PC-9 (cell line): ENCODE data around the gene FRAT2. TPM values are rescaled to one million over a fixed set of nuclear protein-coding genes. Genes with fewer than 3 reads are reported as not detected.

ENCODE experiments used
- BruUV-seq: library from RNA; stranded (reverse); fragments of 400-500 nt; replicated peaks from 2 replicates; lab custom pipeline; 2021; lab: Mats Ljungman, UMichigan
- CTCF ChIA-PET: fragments of 300-600 bp; sonication (Branson Sonifier 250); formaldehyde crosslinking; loops from one replicate; lab custom pipeline; 2022; ENCODE audit warnings: antibody characterized with exemption; lab: Charles Lee
- POLR2A ChIA-PET: fragments of 300-600 bp; sonication (Branson Sonifier 250); formaldehyde crosslinking; loops from one replicate; lab custom pipeline; 2022; ENCODE audit warnings: antibody characterized with exemption; ENCODE audit not compliant: unreplicated experiment; lab: Charles Lee
- DNase-seq, 2 experiments: peaks; one replicate each; pipeline versions ENCODE4 v3.0.0 to v3.0.0-alpha.2; 2015 to 2022; ENCODE audit warnings: mixed read lengths in 1 of 2
- H2AFZ ChIP-seq: fragments of 200-600 bp; sonication (generic); 2 replicates; pipeline ENCODE4 v1.8.1; 2017; ENCODE audit warnings: antibody characterized with exemption
- H3F3A ChIP-seq: fragments of 200-600 bp; sonication (generic); 2 replicates; pipeline ENCODE4 v1.8.1; 2017; ENCODE audit warnings: antibody characterized with exemption, mild to moderate bottlenecking, low read depth; ENCODE audit not compliant: insufficient read depth
- H3K27ac ChIP-seq: fragments of 200-600 bp; sonication (generic); 2 replicates; pipeline ENCODE4 v1.6.1; 2016; ENCODE audit warnings: mixed run types
- H3K27me3 ChIP-seq: fragments of 200-600 bp; sonication (generic); 2 replicates; pipeline ENCODE4 v1.6.1; 2016; ENCODE audit warnings: low read depth, mixed run types; ENCODE audit not compliant: insufficient read depth
- H3K36me3 ChIP-seq: fragments of 200-600 bp; sonication (generic); 2 replicates; pipeline ENCODE4 v1.6.1; 2016; ENCODE audit warnings: low read depth, mixed run types
- H3K4me1 ChIP-seq: fragments of 200-600 bp; sonication (generic); replicated peaks from 2 replicates; pipeline ENCODE4 v1.6.1; 2016; ENCODE audit warnings: mixed run types; ENCODE audit not compliant: insufficient read depth
- H3K4me2 ChIP-seq: fragments of 200-600 bp; sonication (generic); 2 replicates; pipeline ENCODE4 v1.6.1; 2017; ENCODE audit warnings: mixed run types
- H3K4me3 ChIP-seq: fragments of 200-600 bp; sonication (generic); 2 replicates; pipeline ENCODE4 v1.6.1; 2016; ENCODE audit warnings: mixed run types
- H3K79me2 ChIP-seq: fragments of 200-600 bp; sonication (generic); 2 replicates; pipeline ENCODE4 v1.6.1; 2017; ENCODE audit warnings: low read depth, mixed run types
- H3K9me2 ChIP-seq: fragments of 200-600 bp; sonication (generic); 2 replicates; pipeline ENCODE4 v1.8.1; 2017; ENCODE audit warnings: mild to moderate bottlenecking; ENCODE audit not compliant: insufficient read depth
- H3K9me3 ChIP-seq: fragments of 200-600 bp; sonication (generic); 2 replicates; pipeline ENCODE4 v1.8.1; 2016; ENCODE audit warnings: low read depth; ENCODE audit not compliant: insufficient read depth
- H4K20me1 ChIP-seq: fragments of 200-600 bp; sonication (generic); 2 replicates; pipeline ENCODE4 v1.8.1; 2017; ENCODE audit not compliant: insufficient read depth
- CTCF ChIP-seq: fragments of 200-600 bp; sonication (generic); conservative IDR thresholded peaks from 2 replicates; pipeline ENCODE4 v1.6.1; 2017; ENCODE audit warnings: mixed run types, antibody characterized with exemption, mild to moderate bottlenecking, moderate library complexity
- EZH2 ChIP-seq: fragments of 200-600 bp; sonication (generic); IDR thresholded peaks from 2 replicates; pipeline ENCODE4 v1.8.0; 2017; ENCODE audit warnings: antibody characterized with exemption, low read depth
- intact Hi-C: fragments of 100-400 bp; cut with micrococcal nuclease; formaldehyde crosslinking; loops from one replicate; pipeline ENCODE4 v1.10.0; 2022; ENCODE audit not compliant: unreplicated experiment
- total RNA-seq: library from RNA; stranded (reverse); gene quantifications from 2 replicates; pipeline ENCODE4 v1.2.3, GENCODE V29; 2021

Gene FRAT2
- total RNA-seq, 1 experiment from 2014 or later = 11.0 TPM

GRCh38 chr10:97376413-97376812 is 41.9 kb upstream of the FRAT2 start:
- Histone ChIP-seq H3K9me3 (no peaks in the 10 kb centered on the region), H3K27ac (no peak overlapping the region), H3F3A (no peaks in the 10 kb centered on the region), H3K4me1 (no peaks in the 10 kb centered on the region), H4K20me1 (no peaks in the 10 kb centered on the region), H2AFZ (no peak overlapping the region), H3K4me3 (no peak overlapping the region), H3K79me2 (no peaks in the 10 kb centered on the region), H3K36me3 (no peaks in the 10 kb centered on the region; the same call in 1 of the 2 replicates), H3K4me2 (no peak overlapping the region), H3K9me2 (no peaks in the 10 kb centered on the region), H3K27me3 (no peaks in the 10 kb centered on the region)
- TF ChIP-seq CTCF = no peak
- TF ChIP-seq EZH2 = no peak
- DNase-seq = no peak
- BruUV-seq = no TSS peak
- intact Hi-C loops = no loop called here
- ChIA-PET CTCF (no interaction called here), POLR2A (no interaction called here)

- no peak overlapping the region for H2AFZ ChIP-seq
- TF ChIP-seq EZH2 = no peak
- no peak for TF ChIP-seq CTCF
- intact Hi-C loops = no loop called here
- H3K27ac ChIP-seq = no peak overlapping the region
- H3K27me3 ChIP-seq = no peaks in the 10 kb centered on the region
- no peaks in the 10 kb centered on the region for H3K9me3 ChIP-seq
- DNase-seq = no peak
- BruUV-seq = no TSS peak
- H4K20me1 ChIP-seq = no peaks in the 10 kb centered on the region
- H3K4me3 ChIP-seq = no peak overlapping the region
- ChIA-PET POLR2A (no interaction called here), CTCF (no interaction called here)
- H3K4me2 ChIP-seq = no peak overlapping the region
- H3K4me1 ChIP-seq = no peaks in the 10 kb centered on the region
- H3F3A ChIP-seq = no peaks in the 10 kb centered on the region
- no peaks in the 10 kb centered on the region; the same call in 1 of the 2 replicates for H3K36me3 ChIP-seq
- no peaks in the 10 kb centered on the region for H3K79me2 ChIP-seq
- H3K9me2 ChIP-seq = no peaks in the 10 kb centered on the region
Observed at GRCh38 chr10:97373456-97373855, 38.9 kb upstream of the FRAT2 start.

- no TSS peak for BruUV-seq
- POLR2A ChIA-PET = no interaction called here
- Histone ChIP-seq H3K4me1 (no peaks in the 10 kb centered on the region), H3K79me2 (no peaks in the 10 kb centered on the region), H2AFZ (no peak overlapping the region), H3K36me3 (no peaks in the 10 kb centered on the region; the same call in 1 of the 2 replicates), H4K20me1 (no peaks in the 10 kb centered on the region), H3K27ac (no peak overlapping the region), H3F3A (no peaks in the 10 kb centered on the region), H3K9me2 (no peaks in the 10 kb centered on the region), H3K4me3 (no peak overlapping the region), H3K9me3 (no peaks in the 10 kb centered on the region), H3K27me3 (no peaks in the 10 kb centered on the region), H3K4me2 (no peak overlapping the region)
- intact Hi-C loops = no loop called here
- CTCF ChIA-PET = no interaction called here
- TF ChIP-seq EZH2 = no peak
- no peak for TF ChIP-seq CTCF
- no peak for DNase-seq
Observed at GRCh38 chr10:97372233-97372875, 37.8 kb upstream of the FRAT2 start.
